SU-DHL-6 (cell line): ENCODE results near the gene TSKU.

Experiments
- H2AFZ ChIP-seq: fragments of 200-600 bp; sonication (generic); 2 replicates; pipeline ENCODE4 v1.6.1; 2014; ENCODE audit warnings: low read depth, mild to moderate bottlenecking, moderate library complexity, mixed read lengths, antibody characterized with exemption, low read length; ENCODE audit not compliant: severe bottlenecking
- H3F3A ChIP-seq: fragments of 200-600 bp; shearing (Covaris generic); 2 replicates; pipeline ENCODE4 v1.6.0; 2016; ENCODE audit warnings: antibody characterized with exemption, mild to moderate bottlenecking; ENCODE audit not compliant: insufficient read depth
- H3K27ac ChIP-seq: fragments of 200-600 bp; sonication (generic); 2 replicates; pipeline ENCODE4 v1.5.1; 2016; ENCODE audit warnings: low read depth, mild to moderate bottlenecking, low read length, moderate library complexity, mixed read lengths
- H3K27me3 ChIP-seq: fragments of 200-600 bp; sonication (generic), shearing (Covaris generic); 2 replicates; pipeline ENCODE4 v1.6.0; 2014; ENCODE audit warnings: mild to moderate bottlenecking, low read length
- H3K36me3 ChIP-seq: fragments of 200-600 bp; sonication (generic); 2 replicates; pipeline ENCODE4 v1.6.1; 2014; ENCODE audit warnings: mild to moderate bottlenecking, low read length, mixed read lengths
- H3K4me2 ChIP-seq: fragments of 300-600, 200-600 bp; shearing (Covaris generic), sonication (generic); 2 replicates; pipeline ENCODE4 v1.6.0; 2014; ENCODE audit warnings: low read length, low read depth, mild to moderate bottlenecking; ENCODE audit not compliant: poor library complexity, severe bottlenecking
- H3K4me3 ChIP-seq: fragments of 200-600 bp; sonication (generic); 2 replicates; pipeline ENCODE4 v1.5.1; 2014; ENCODE audit warnings: antibody characterized with exemption, low read length, mild to moderate bottlenecking, mixed read lengths; ENCODE audit not compliant: insufficient read depth, poor library complexity, severe bottlenecking
- H3K79me2 ChIP-seq: fragments of 200-600 bp; sonication (generic); 2 replicates; pipeline ENCODE4 v1.6.1; 2014; ENCODE audit warnings: mild to moderate bottlenecking, low read length, moderate library complexity; ENCODE audit not compliant: insufficient read depth
- H3K9ac ChIP-seq: fragments of 200-600 bp; sonication (generic); 2 replicates; pipeline ENCODE4 v1.7.0; 2014; ENCODE audit warnings: mild to moderate bottlenecking, low read length
- H3K9me2 ChIP-seq: fragments of 200-600 bp; sonication (generic); replicated peaks from 2 replicates; pipeline ENCODE4 v1.6.1; 2014; ENCODE audit warnings: low read length; ENCODE audit not compliant: insufficient read depth
- H3K9me3 ChIP-seq: fragments of 200-600 bp; sonication (generic); 2 replicates; pipeline ENCODE4 v1.6.1; 2014; ENCODE audit warnings: low read length, mixed read lengths; ENCODE audit not compliant: insufficient read depth
- H4K20me1 ChIP-seq: fragments of 200-600 bp; sonication (generic); 2 replicates; pipeline ENCODE4 v1.6.1; 2014; ENCODE audit warnings: low read depth, mild to moderate bottlenecking, antibody characterized with exemption, low read length, moderate library complexity, mixed read lengths
- CTCF ChIP-seq: fragments of 200-600 bp; sonication (generic); IDR thresholded peaks from one replicate; pipeline ENCODE4 v1.5.1; 2017; ENCODE audit warnings: antibody characterized with exemption, mild to moderate bottlenecking, low read length, moderate library complexity; ENCODE audit not compliant: insufficient read depth, poor library complexity, severe bottlenecking
- EZH2phosphoT487 ChIP-seq: fragments of 200-600 bp; sonication (generic), shearing (Covaris generic); conservative IDR thresholded peaks from 2 replicates; pipeline ENCODE4 v1.6.1; 2018; ENCODE audit warnings: mild to moderate bottlenecking, antibody characterized with exemption, low read length, moderate library complexity, mixed read lengths

Gene TSKU

GRCh38 chr11:76785513-76785912, 2.4 kb downstream of the TSKU start:
- no peak overlapping the region for H3K4me3 ChIP-seq
- H3K36me3 ChIP-seq = no peaks in the 10 kb centered on the region
- TF ChIP-seq EZH2phosphoT487 (no peak), CTCF (no peak)

GRCh38 chr11:76786016-76786415, 2.9 kb downstream of the TSKU start:
- H3F3A ChIP-seq = no peaks in the 10 kb centered on the region
- TF ChIP-seq CTCF (no peak), EZH2phosphoT487 (no peak)
- H3K4me2 ChIP-seq = no peak overlapping the region

More at GRCh38 chr11:76785513-76785912, 2.4 kb downstream of the TSKU start:
- Histone ChIP-seq H4K20me1 (no peaks in the 10 kb centered on the region), H3K9me2 (no peaks in the 10 kb centered on the region), H2AFZ (no peak overlapping the region), H3K9ac (no peak overlapping the region), H3F3A (no peaks in the 10 kb centered on the region), H3K4me2 (no peak overlapping the region), H3K9me3 (no peaks in the 10 kb centered on the region), H3K27me3 (no peaks in the 10 kb centered on the region), H3K79me2 (no peaks in the 10 kb centered on the region), H3K27ac (no peak overlapping the region)

DNA sequence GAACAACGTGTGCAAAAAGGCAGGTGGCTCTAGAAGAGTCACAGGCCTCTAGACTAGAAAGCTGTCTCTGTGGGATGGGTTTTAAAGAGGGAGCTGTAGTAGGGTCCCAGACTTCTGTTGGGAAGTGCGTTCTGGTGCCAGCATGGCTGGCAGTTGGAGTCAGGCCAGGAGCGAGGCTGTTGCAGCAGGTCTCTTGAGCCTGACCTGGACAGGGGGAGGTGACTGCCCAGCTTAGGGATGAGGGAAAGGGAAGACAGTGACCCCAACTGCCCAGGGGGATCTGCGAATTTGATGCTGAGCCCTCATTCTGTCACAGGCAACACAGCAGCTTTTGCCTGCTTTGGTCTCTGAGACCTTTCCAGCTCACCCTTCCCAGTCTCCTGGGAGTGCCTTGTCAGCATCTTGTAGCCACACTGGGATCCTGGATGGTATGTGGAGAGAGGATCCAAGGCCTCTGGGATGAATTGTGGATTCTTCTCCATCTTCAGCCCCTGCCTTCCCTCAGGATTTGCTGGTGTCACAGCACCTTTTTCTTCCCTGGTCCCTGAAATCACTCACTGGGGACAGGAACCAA, 3.4 kb downstream of the TSKU start:
- Histone ChIP-seq H3K79me2 (no peaks in the 10 kb centered on the region), H3F3A (no peaks in the 10 kb centered on the region)

More at GRCh38 chr11:76786016-76786415, 2.9 kb downstream of the TSKU start:
- Histone ChIP-seq H4K20me1 (no peaks in the 10 kb centered on the region), H3K36me3 (no peaks in the 10 kb centered on the region), H2AFZ (no peak overlapping the region), H3K27ac (no peak overlapping the region), H3K9me3 (no peaks in the 10 kb centered on the region), H3K9me2 (no peaks in the 10 kb centered on the region), H3K79me2 (no peaks in the 10 kb centered on the region), H3K27me3 (no peaks in the 10 kb centered on the region), H3K9ac (no peak overlapping the region), H3K4me3 (no peak overlapping the region)

More for the DNA sequence above, 3.4 kb downstream of the TSKU start:
- no peak overlapping the region for H2AFZ ChIP-seq
- H3K9me3 ChIP-seq = no peaks in the 10 kb centered on the region
- H3K27ac ChIP-seq = no peak overlapping the region
- H4K20me1 ChIP-seq = no peaks in the 10 kb centered on the region
- H3K4me3 ChIP-seq = no peak overlapping the region
- H3K27me3 ChIP-seq = no peaks in the 10 kb centered on the region
- H3K4me2 ChIP-seq = no peak overlapping the region
- TF ChIP-seq EZH2phosphoT487 (no peak), CTCF (no peak)
- no peaks in the 10 kb centered on the region for H3K36me3 ChIP-seq
- H3K9me2 ChIP-seq = no peaks in the 10 kb centered on the region
- no peak overlapping the region for H3K9ac ChIP-seq
